ENCODE results near the gene SRP9.

- TF ChIP-seq POLR2A (IDR thresholded peaks at IDR 0.05) = no peak
- TF ChIP-seq, protein P1, sequence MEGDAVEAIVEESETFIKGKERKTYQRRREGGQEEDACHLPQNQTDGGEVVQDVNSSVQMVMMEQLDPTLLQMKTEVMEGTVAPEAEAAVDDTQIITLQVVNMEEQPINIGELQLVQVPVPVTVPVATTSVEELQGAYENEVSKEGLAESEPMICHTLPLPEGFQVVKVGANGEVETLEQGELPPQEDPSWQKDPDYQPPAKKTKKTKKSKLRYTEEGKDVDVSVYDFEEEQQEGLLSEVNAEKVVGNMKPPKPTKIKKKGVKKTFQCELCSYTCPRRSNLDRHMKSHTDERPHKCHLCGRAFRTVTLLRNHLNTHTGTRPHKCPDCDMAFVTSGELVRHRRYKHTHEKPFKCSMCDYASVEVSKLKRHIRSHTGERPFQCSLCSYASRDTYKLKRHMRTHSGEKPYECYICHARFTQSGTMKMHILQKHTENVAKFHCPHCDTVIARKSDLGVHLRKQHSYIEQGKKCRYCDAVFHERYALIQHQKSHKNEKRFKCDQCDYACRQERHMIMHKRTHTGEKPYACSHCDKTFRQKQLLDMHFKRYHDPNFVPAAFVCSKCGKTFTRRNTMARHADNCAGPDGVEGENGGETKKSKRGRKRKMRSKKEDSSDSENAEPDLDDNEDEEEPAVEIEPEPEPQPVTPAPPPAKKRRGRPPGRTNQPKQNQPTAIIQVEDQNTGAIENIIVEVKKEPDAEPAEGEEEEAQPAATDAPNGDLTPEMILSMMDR (IDR thresholded peaks at IDR 0.05) = no peak
- no peak for TF ChIP-seq POLR2AphosphoS5 (IDR thresholded peaks at IDR 0.05; ENCODE audit: insufficient read depth in 1 of 2, low read depth in 1 of 2)
These were observed 1.3 kb upstream of the SRP9 start for GRCh38 chr1:225776294-225776693.
